Fibroblast of the conjunctiva (primary cell): ENCODE data around the gene TBX19.
"Not testable (repeated sequence)": the region's sequence is repeated elsewhere in the genome, so short reads cannot be mapped to it uniquely, and the experiment has no call there.

Experiments
- DNase-seq: peaks from one replicate; pipeline ENCODE4 v3.0.0-alpha.2; 2010; ENCODE audit warnings: low read depth

The TBX19 gene

DNA sequence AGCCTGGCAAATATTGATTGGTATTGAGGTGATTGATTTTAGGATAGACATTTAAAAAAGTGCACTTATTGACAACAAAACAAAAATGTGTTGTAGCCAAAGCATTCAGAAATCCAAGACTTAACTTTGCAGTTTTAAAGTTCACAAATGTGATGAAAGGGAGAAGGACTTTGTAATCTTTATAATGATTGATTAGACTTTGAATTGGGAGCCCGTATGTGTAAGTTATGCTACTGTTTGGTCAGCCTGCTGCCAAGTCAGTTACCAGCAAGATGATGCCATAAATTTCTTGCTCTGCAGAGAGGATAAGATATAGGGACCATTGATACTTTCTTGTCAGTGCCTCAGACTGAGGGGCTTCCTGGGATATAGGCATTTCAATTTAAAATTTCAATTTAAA is 39.5 kb downstream of the TBX19 start:
- no peak for DNase-seq

- DNase-seq = peak; percentile 63
These were observed 40.2 kb downstream of the TBX19 start for GRCh38 chr1:168320800-168321450.

- no peak for DNase-seq
These were observed 41.3 kb downstream of the TBX19 start for GRCh38 chr1:168321945-168322344.

DNA sequence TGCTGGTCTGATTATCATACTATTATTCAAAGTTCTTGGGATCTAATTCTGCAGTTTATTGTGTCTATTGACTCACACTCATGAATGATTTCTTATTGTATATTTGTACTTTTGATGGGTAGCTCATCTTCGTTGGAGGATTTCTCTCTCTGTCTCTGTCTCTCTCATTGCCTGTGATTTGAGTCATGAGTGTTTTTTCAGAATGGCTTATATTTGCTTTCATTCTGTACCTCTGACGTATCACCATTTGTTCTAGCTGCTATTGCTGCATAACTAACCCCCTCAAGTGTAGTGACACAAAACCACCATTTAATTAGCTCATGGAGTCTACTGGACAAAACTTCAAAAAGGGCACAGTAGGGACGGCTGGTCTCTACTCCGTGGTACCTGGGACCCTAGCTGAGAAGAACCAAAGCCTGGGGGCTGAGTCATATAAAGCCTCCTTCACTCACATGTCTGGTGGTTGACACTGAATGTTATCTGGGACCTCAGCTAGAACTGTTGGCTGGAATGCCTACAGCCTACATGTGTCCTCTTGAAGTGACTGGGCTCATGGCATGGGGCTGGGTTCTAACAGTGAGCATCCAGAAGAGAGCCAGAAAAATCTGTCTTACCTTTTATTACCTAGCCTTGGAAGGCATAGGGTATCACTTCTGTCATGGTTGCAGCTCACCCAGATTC is 44.2 kb downstream of the TBX19 start:
- no peak for DNase-seq

- no peak for DNase-seq
These were observed 48.2 kb downstream of the TBX19 start for GRCh38 chr1:168328731-168329364.

DNA sequence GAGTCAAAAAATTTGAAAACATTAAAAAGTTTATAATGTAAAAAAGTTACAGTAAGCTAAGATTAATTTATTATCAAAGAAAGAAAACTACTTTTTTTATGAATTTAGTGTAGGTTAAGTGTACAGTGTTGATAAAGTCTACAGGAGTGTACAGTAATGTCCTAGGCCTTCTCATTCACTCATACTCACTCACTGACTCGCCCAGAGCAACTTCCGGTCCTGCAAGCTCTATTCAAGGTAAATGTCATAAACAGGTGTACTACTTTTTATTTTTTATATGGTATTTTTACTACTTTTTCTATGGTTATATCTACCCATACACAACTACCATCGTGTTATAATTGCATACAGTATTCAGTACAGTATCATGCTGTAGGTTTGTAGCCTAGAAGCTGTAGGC is 49.6 kb downstream of the TBX19 start:
- no peak for DNase-seq

DNA sequence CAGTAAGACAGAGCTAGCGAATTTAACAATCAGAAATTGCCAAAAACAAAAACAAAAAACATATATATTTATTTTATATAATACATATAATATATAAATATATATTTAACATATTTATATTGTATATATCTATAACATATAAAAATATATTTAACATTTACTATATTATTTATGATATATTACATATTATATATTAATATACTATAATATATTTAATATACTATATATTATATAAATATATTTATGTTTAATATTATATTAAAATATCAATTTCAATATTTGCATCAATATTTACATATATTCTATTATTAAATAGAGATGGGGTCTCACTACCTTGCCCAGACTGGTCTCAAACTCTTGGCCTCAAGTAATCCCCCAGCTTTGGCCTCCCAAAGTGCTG is 50.9 kb downstream of the TBX19 start:
- no peak for DNase-seq

GRCh38 chr1:168333562-168334276 is 53.0 kb downstream of the TBX19 start:
- DNase-seq = no peak

DNA sequence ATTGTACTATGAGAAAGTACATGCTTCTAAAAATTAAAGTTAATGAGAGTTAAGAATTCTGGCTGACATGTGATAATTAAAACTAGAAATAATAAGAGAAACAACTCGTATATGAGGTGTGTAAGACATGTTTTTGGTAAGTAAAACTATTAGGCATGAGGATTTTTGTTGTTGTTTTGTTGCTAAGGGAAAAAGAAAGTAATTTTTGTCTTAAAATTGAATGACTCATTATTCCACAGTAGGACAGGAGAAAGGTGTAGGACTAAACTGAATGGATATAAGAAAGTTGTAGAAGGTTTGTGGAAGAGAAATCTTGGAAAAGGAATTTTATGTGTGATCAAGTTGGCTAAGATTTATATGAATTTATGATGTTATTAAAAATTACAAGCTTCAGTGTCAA is 54.8 kb downstream of the TBX19 start:
- DNase-seq = no peak

DNA sequence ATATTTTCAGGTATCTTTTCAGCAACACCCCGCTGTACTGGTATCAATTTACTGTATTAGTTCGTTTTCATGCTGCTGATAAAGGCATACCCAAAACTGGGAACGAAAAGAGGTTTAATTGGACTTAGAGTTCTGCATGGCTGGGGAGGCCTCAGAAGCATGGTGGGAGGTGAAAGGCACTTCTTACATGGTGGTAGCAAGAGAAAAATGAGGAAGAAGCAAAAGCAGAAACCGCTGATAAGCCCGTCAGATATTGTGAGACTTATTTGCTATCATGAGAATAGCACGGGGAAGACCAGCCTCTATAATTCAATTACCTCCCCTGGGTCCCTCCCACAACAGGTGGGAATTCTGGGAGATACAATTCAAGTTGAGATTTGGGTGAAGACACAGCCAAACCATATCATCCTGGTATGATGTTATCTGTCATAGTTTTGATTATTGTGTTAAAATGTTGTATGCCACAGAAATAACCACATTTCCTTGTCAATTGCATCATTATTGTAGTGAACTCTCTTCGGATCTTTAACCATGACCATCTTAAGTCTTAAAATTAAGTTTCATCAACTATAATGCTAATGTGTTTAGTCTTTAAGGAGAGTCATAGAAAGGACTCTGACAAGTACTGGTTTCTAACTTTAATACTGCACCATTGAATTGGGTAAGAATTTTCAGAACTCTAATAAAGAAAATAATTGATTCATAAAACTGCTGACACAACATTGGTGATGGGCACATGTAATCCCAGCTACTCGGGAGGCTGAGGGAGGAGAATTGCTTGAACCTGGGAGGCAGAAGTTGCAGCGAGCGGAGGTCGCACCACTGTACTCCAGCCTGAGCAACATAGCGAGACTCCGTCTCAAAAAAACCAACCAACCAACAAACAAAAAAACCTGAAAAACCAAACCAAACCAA is 58.2 kb downstream of the TBX19 start:
- no peak for DNase-seq

DNA sequence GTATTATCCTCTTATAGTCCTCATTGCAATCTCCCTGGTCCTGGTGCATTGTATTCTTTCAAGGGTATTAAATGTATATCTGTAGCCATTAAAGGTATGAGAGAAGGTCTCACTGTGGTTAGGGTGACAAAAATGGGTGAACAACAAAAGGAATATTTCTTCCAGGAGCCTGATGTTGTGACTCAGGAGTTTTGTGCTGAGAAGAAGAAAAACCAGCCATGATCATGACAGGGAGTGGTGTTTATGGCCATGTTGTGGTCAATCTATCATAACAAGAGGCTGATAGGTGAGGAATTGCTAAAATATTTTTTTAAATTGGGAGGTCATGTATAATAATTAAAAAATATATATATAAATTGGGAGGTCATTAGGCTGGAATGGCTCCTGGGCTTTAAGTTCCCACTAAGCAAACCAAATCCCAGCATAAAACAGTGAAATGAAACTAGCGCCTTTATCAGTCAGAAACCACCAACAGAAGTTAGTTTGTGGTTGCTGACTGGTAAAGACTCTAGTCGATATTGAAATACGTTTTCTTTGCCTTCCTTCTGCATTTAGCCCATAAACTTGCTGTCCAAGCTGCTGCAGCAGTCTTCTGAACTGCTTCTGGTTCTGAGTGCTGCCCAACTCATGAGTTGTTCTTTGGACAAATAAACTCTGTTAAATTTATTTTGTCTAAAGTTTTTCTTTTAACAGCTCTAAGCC is 60.3 kb downstream of the TBX19 start:
- DNase-seq = no peak

- peak; percentile 49 for DNase-seq
These were observed 60.9 kb downstream of the TBX19 start for GRCh38 chr1:168341483-168341975.

GRCh38 chr1:168342572-168343280 is 62.0 kb downstream of the TBX19 start:
- DNase-seq = peak; percentile 91

DNA sequence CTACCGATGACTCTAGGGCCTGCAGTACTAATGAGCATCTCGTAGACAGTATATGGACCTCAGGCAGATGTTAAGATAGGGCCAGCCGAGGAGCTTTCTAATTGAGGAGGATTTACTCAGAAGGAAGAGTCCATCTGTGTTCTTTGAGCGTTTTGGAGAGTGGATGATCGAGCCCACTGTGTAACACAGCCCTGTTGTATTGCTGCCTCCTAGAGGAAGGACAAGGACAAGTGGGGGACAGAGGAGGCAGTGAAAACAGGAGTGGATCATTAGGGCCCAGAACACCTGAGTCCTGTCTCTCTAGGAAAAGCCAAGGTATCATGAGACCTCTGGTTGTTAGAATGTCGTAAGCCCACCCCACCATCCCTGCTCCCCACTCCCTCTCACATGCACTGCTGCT is 62.9 kb downstream of the TBX19 start:
- DNase-seq = no peak

- no peak for DNase-seq
These were observed 63.8 kb downstream of the TBX19 start for GRCh38 chr1:168344517-168344916.

DNA sequence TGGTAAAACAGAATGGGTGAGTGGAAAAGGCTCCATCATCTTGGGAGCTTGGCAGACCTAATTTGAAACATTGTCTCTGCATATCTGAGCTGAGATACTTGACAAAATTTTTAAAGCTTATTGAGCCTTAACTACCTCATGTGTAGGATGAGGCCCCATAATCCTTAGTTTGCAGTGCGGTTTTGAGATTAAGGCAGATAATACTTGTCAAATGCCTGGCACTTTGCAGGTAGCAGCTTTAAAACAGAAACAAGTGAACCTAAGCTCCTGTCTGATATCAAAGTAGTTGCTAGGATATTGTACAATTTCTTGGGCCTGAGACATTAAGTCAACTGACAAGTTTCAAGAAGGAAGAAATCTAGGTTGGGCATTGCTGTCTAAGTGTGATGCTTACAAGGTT is 65.3 kb downstream of the TBX19 start:
- DNase-seq = no peak

DNA sequence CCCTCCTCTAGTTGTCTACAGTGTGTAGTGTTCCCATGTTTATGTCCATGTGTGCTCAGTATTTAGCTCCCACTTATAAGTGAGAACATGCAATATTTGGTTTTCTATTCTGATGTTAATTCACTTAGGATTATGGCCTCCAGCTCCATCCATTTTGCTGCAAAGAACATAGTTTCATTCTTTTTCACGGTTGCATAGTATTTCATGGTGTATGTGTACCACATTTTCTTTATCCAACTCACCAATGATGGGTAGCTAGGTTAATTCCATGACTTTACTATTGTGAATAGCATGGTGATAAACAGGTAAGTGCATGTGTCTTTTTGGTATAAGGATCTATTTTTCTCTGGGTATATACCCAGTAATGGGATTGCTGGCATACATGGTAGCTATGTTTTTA is 67.0 kb downstream of the TBX19 start:
- no peak for DNase-seq

DNA sequence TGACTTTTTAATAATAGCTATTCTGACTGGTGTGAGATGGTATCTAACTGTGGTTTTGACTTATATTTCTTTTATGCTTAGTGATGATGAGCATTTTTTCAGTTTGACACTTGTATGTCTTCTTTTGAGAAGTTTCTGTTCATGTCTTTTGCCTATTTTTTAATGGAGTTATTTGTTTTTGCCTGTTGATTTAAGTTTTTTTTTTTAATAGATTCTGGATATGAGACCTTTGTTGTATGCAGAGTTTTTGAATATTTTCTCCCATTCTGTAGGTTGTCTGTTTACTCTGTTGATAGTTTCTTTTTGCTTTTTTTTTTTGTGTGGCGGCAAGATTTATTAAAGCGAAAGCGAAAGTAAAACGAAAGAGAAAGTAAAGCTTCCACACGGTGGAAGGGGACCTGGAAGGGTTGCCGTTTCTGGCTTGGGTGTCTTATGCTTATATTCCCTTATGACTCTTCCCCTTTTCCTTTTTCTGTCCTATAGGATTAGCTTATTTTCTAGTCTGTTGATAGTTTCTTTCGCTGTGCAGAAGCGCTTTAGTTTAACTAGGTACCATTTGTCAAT is 67.6 kb downstream of the TBX19 start:
- DNase-seq = no peak

DNA sequence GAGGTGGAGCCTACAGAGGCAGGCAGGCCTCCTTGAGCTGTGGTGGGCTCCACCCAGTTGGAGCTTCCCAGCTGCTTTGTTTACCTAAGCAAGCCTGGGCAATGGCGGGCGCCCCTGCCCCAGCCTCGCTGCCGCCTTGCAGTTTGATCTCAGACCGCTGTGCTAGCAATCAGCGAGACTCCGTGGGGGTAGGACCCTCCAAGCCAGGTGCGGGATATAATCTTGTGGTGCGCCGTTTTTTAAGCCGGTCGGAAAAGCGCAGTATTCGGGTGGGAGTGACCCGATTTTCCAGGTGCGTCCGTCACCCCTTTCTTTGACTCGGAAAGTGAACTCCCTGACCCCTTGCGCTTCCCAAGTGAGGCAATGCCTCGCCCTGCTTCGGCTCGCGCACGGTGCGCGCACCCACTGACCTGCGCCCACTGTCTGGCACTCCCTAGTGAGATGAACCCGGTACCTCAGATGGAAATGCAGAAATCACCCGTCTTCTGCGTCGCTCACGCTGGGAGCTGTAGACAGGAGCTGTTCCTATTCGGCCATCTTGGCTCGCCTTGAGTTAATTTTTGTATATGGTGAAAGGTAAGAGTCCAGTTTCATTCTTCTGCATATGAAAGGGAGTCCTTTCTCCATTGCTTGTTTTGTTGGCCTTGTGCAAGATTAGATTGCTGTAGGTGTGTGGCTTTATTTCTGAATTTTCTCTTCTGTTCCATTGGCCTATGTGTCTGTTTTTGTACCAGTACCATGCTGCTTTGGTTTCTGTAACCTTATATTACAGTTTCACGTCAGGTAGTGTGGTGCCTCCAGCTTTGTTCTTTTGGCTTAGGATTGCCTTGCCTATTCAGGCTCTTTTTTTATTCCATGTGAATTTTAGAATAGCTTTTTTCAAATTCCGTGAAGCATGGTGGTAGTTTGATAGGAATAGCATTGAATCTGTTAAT is 73.9 kb downstream of the TBX19 start:
- not testable (repeated sequence) for DNase-seq
